HEK293T (cell line): ENCODE data around the gene HS1BP3.

Source experiments
- CTCF ChIA-PET: fragments of 350-600 bp; formaldehyde crosslinking; extraction: SDS; loops from one replicate; lab custom pipeline; 2021; ENCODE audit warnings: antibody characterized with exemption, inconsistent platforms; lab: Yijun Ruan, JAX
- POLR2A ChIA-PET: fragments of 350-600 bp; formaldehyde crosslinking; extraction: SDS; loops from one replicate; lab custom pipeline; 2020; ENCODE audit warnings: antibody characterized with exemption, inconsistent platforms; lab: Yijun Ruan, JAX
- DNase-seq: peaks from one replicate; pipeline ENCODE4 v3.0.0; 2012; ENCODE audit warnings: mixed read lengths; ENCODE audit errors: extremely low spot score
- ARNT ChIP-seq: fragments of 450-650 bp; IDR thresholded peaks from 2 replicates; pipeline ENCODE4 v1.6.1; 2017; ENCODE audit warnings: mild to moderate bottlenecking
- BHLHE40 ChIP-seq: fragments of 450-650 bp; IDR thresholded peaks from 2 replicates; pipeline ENCODE4 v1.6.1; 2016; ENCODE audit warnings: mild to moderate bottlenecking, moderate library complexity, borderline replicate concordance
- CTBP1 ChIP-seq: fragments of 450-650 bp; IDR thresholded peaks from 2 replicates; pipeline ENCODE4 v1.6.1; 2016; ENCODE audit warnings: borderline replicate concordance
- ELF4 ChIP-seq: fragments of 450-650 bp; IDR thresholded peaks from 2 replicates; pipeline ENCODE4 v1.6.1; 2017; ENCODE audit warnings: antibody characterized with exemption
- FOXA1 ChIP-seq: fragments of 450-650 bp; IDR thresholded peaks from 2 replicates; pipeline ENCODE4 v1.6.1; 2016; ENCODE audit warnings: mild to moderate bottlenecking
- FOXK2 ChIP-seq: fragments of 450-650 bp; IDR thresholded peaks from 2 replicates; pipeline ENCODE4 v1.6.1; 2016; ENCODE audit warnings: mild to moderate bottlenecking
- FOXM1 ChIP-seq: fragments of 450-650 bp; IDR thresholded peaks from 2 replicates; pipeline ENCODE4 v1.6.1; 2017; ENCODE audit warnings: mild to moderate bottlenecking, borderline replicate concordance
- HDGF ChIP-seq: fragments of 450-650 bp; IDR thresholded peaks from 2 replicates; pipeline ENCODE4 v1.6.1; 2017; ENCODE audit warnings: antibody characterized with exemption, borderline replicate concordance
- L3MBTL2 ChIP-seq: fragments of 450-650 bp; conservative IDR thresholded peaks from 2 replicates; pipeline ENCODE4 v1.6.1; 2016; ENCODE audit warnings: mild to moderate bottlenecking
- LEF1 ChIP-seq: fragments of 450-650 bp; IDR thresholded peaks from 2 replicates; pipeline ENCODE4 v1.6.1; 2017; ENCODE audit warnings: mild to moderate bottlenecking, borderline replicate concordance
- NFRKB ChIP-seq: fragments of 450-650 bp; IDR thresholded peaks from 2 replicates; pipeline ENCODE4 v1.6.1; 2016; ENCODE audit warnings: mild to moderate bottlenecking, moderate library complexity
- PKNOX1 ChIP-seq: fragments of 450-650 bp; IDR thresholded peaks from 2 replicates; pipeline ENCODE4 v1.6.1; 2016
- SP1 ChIP-seq: fragments of 450-650 bp; IDR thresholded peaks from 2 replicates; pipeline ENCODE4 v1.6.1; 2017
- SUZ12 ChIP-seq: fragments of 450-650 bp; IDR thresholded peaks from 2 replicates; pipeline ENCODE4 v1.6.1; 2016; ENCODE audit warnings: mild to moderate bottlenecking
- TARDBP ChIP-seq: fragments of 450-650 bp; IDR thresholded peaks from 2 replicates; pipeline ENCODE4 v1.6.1; 2016
- ZNF384 ChIP-seq: fragments of 450-650 bp; IDR thresholded peaks from 2 replicates; pipeline ENCODE4 v1.6.1; 2016

Gene HS1BP3

GRCh38 chr2:20615068-20615465 lies 35.8 kb downstream of the HS1BP3 start:
- TF ChIP-seq SUZ12 = no peak
- TF ChIP-seq ZNF384 = no peak
- TF ChIP-seq FOXM1 = no peak
- TF ChIP-seq ARNT = no peak
- no peak for TF ChIP-seq HDGF
- TF ChIP-seq LEF1 = no peak
- TF ChIP-seq SP1 = no peak
- TF ChIP-seq FOXK2 = no peak
- no peak for TF ChIP-seq FOXA1
- no peak for TF ChIP-seq ELF4
- no peak for TF ChIP-seq BHLHE40
- no peak for TF ChIP-seq CTBP1
- TF ChIP-seq TARDBP = no peak
- TF ChIP-seq PKNOX1 = no peak
- no peak for TF ChIP-seq NFRKB
- TF ChIP-seq L3MBTL2 = no peak
- DNase-seq = no peak
- ChIA-PET CTCF (interaction anchor here (0.6 to 1.1 kb wide), 5 partner anchors 13 to 165 kb away, joined by 3 to 4 read pairs (median 3); no protein-coding TSS in a partner anchor), POLR2A (interaction anchor here (4.6 kb wide), 1 partner anchor 167 kb away, joined by 66 read pairs; the partner anchor contains the start of gene RHOB)

- ChIA-PET CTCF (interaction anchor here (0.6 to 1.1 kb wide), 5 partner anchors 12 to 164 kb away, joined by 3 to 4 read pairs (median 3); no protein-coding TSS in a partner anchor), POLR2A (interaction anchor here (4.6 kb wide), 1 partner anchor 166 kb away, joined by 66 read pairs; the partner anchor contains the start of gene RHOB)
- no peak for TF ChIP-seq FOXA1
- TF ChIP-seq CTBP1 = 0 out of 2 replicates have a peak, but pooled peaks have one; percentile 50
- no peak for TF ChIP-seq ARNT
- no peak for TF ChIP-seq TARDBP
- TF ChIP-seq LEF1 = no peak
- no peak for TF ChIP-seq NFRKB
- no peak for TF ChIP-seq ZNF384
- no peak; the same call in 1 of the 2 replicates for TF ChIP-seq L3MBTL2
- TF ChIP-seq ELF4 = no peak
- no peak for TF ChIP-seq FOXK2
- no peak for TF ChIP-seq HDGF
- no peak for TF ChIP-seq BHLHE40
- TF ChIP-seq SUZ12 = no peak
- no peak for TF ChIP-seq SP1
- no peak for TF ChIP-seq FOXM1
- peak; percentile 43 for TF ChIP-seq PKNOX1
- peak; percentile 69 for DNase-seq
Measured at GRCh38 chr2:20614201-20615067, 36.5 kb downstream of the HS1BP3 start.

- ChIA-PET CTCF (interaction anchor here (0.5 kb wide), 1 partner anchor 165 kb away, joined by 3 read pairs; no protein-coding TSS in a partner anchor), POLR2A (interaction anchor here (4.6 kb wide), 1 partner anchor 165 kb away, joined by 66 read pairs; the partner anchor contains the start of gene RHOB)
- TF ChIP-seq CTBP1 (no peak), FOXM1 (no peak), L3MBTL2 (no peak), PKNOX1 (no peak), NFRKB (no peak), HDGF (no peak), TARDBP (no peak), ELF4 (no peak), SUZ12 (no peak), LEF1 (no peak), FOXA1 (no peak), BHLHE40 (no peak), ARNT (no peak), ZNF384 (no peak), FOXK2 (no peak), SP1 (no peak)
- DNase-seq = no peak
Measured at GRCh38 chr2:20612925-20613916, 37.7 kb downstream of the HS1BP3 start.

- TF ChIP-seq FOXM1 (no peak), ZNF384 (no peak), CTBP1 (no peak), SUZ12 (no peak), FOXK2 (no peak), FOXA1 (no peak), ARNT (no peak), L3MBTL2 (no peak), SP1 (no peak), NFRKB (no peak), TARDBP (no peak), HDGF (no peak), ELF4 (no peak), BHLHE40 (no peak)
- ChIA-PET CTCF (no interaction called here), POLR2A (interaction anchor here (0.7 to 4.6 kb wide), 2 partner anchors 164 to 165 kb away, joined by 4 to 66 read pairs; partner anchors contain the start of gene RHOB)
- no peak for DNase-seq
Measured at GRCh38 chr2:20611844-20612356, 39.0 kb downstream of the HS1BP3 start.
